GM10266 (cell line): Measurements from ENCODE around the gene VAV3.

Source experiments
- DNase-seq: peaks from one replicate; pipeline ENCODE4 v3.0.0; 2012; ENCODE audit errors: extremely low spot score
- TF ChIP-seq, protein P1 (sequence below): IDR thresholded peaks from 2 replicates; pipeline ENCODE4 v1.5.1; 2012; ENCODE audit warnings: mild to moderate bottlenecking, low read depth; ENCODE audit not compliant: control insufficient read depth, insufficient read depth; ENCODE audit errors: missing control alignments

Gene VAV3

DNA sequence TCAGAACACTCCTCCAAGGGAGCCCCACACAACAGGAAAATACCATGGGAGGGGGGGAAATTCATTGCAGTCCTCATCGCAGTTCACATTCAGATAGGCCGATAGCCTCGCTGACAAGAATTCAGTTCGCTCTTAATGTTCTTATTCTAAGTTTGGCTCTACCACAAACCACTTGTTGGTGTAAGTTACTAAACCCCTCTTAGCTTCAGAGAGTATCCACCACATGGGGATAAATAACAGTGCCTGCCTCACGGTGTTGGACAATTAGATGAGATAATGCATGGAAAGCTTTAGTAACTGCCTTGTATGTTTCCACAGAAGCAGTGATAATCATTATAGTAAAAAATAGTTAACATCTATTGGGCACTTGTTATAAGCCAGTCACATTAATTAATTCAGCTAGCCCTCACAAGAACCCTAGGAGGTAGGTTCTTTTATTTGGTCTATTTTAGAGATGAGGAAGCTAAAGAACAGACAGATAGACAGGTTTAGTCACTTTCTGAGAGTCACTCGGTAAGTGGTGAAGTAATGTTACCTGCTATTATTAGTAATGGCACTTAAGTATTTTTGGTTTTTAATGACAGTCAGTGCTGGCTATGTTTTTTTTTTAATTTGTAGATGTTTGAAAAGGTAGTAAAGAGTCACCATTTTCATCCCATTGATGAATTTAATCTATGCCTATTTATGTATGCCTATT is 10.1 kb downstream of the VAV3 start:
- no peak for DNase-seq
- TF ChIP-seq, protein P1, sequence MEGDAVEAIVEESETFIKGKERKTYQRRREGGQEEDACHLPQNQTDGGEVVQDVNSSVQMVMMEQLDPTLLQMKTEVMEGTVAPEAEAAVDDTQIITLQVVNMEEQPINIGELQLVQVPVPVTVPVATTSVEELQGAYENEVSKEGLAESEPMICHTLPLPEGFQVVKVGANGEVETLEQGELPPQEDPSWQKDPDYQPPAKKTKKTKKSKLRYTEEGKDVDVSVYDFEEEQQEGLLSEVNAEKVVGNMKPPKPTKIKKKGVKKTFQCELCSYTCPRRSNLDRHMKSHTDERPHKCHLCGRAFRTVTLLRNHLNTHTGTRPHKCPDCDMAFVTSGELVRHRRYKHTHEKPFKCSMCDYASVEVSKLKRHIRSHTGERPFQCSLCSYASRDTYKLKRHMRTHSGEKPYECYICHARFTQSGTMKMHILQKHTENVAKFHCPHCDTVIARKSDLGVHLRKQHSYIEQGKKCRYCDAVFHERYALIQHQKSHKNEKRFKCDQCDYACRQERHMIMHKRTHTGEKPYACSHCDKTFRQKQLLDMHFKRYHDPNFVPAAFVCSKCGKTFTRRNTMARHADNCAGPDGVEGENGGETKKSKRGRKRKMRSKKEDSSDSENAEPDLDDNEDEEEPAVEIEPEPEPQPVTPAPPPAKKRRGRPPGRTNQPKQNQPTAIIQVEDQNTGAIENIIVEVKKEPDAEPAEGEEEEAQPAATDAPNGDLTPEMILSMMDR, result no peak

DNA sequence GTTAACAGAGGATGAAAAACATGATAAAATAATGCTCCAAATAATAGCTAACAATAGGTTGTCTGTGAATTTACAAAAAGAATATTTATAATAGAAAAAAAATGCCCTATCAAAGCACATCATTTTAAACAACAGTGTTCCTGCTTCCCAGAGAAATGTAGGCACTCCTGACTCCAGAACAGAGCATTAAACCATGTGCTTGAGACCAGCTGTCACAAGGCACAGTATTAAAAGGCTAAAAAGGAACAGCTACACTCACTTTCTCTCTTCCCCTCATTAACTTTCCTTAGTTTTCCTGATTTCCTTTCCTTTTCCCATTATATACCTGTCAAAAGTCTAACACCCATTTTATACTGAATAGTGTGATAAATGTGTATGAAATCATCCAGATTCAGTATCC is 10.9 kb downstream of the VAV3 start:
- TF ChIP-seq, protein P1, result no peak
- DNase-seq, result no peak

DNA sequence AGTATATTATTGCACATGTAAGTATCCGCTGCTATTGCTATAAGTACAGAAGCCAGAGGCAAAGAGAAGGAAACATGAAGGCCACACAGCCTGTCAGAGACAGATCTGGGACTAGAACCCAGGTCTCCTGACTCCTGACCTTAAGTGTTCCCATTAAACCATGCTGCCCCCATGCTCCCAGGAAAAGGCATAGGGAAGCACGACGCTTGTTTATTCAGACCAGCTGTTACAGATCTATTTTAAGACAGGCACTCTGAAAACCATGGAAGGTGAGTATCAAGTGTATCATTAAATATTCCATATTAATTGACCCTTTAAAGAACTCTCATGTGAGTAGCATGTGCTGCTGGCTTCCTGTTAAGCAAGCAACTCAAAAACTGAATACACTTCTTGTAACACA is 11.4 kb downstream of the VAV3 start:
- TF ChIP-seq, protein P1, result no peak
- no peak for DNase-seq

DNA sequence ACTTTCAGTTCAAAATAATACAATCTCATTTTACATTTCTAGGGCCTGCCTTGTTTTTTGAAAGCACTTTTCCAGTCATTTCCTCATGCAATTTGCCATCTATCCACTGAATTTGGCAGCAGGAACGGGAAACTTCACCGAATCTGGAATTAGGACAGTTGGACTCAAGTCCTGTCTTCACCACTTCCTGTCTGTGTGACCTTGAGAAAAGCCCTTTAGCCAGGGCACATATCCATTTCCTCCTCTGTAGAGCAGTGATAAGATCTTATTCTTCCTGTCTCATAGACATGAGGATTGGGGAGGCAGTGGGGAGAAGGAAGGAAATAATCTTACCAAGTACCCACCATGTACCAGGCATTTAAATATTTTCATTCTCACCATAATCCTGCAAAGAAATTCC is 12.0 kb downstream of the VAV3 start:
- TF ChIP-seq, protein P1, result no peak
- no peak for DNase-seq

DNA sequence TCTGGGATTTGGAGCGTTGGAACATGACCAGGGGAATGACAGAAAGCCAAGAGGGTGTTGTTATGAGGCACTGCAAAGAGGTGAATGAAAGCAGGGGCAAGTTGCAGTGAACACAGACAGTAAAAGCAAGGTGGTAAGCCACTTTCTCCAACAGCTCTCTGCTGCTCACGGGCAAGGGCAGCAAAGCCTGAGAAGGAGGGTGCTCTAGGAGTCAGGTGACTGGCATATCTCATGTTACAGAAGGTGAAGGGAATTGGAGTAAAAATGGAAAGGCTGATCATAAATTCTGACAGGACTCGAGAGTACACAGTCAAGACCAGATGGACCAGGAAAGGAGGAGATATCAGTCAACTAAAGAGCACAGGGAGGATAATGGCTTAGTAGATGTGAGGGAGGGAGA is 14.5 kb downstream of the VAV3 start:
- DNase-seq, result no peak
- TF ChIP-seq, protein P1, result no peak

DNA sequence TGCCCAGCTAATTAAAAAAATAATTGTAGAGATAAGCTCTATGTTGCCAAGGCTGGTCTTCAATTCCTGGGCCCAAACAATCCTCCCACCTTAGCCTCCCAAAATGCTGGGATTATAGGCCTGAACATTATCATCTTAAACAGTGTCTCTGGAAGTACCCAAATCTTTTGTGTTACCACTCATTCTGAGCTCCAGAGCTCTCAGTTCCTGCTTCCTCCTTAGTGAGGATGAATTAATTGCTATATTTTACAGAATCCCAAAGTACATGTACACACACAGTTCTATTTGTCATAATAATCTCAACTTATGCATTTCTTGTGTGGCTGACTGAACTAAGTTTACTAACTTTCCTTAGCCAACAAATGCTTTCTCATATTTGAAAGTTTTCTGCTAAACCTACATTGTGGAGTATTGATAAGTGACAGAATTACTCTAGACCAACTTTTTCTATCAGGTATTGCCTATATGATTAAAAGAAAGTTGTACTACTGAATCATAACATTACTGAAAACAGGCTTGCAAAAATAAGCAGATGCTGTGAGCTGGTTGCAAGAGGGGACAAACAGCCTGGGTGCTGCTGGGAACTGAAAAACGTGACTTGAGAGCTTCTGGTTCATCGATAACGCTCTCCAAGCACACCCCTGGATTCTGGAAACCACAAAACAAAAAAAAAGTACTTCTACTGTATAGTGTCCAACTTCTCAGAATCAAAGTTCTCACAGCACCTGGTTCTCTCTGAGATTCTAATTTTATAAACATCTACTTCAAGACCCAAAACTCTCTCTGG is 15.3 kb downstream of the VAV3 start:
- TF ChIP-seq, protein P1, result no peak
- DNase-seq, result peak; percentile 44

DNA sequence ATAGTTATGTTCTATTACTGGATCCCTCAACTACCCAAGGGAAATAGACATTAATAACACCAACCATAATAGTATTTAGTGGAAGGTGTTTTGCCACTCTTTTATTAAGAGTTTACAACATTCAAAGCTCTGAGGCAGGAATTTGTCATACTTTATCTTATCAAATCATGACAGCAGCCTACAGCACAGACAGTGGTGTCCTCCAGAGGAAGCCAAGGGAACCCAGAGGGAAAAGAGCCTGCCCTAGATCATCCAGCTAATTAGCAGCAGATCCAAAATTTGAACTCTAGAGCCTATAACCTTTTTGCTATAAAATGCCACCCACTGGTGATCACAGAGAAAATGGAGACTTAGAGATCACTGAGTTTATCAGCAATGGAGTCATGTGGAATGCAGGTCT is 18.2 kb downstream of the VAV3 start:
- TF ChIP-seq, protein P1, result no peak
- DNase-seq, result no peak
